GM18909 (cell line): ENCODE results near the gene PLVAP.

Source experiments
- ATAC-seq: cut with Tn5 transposase; IDR thresholded peaks from one replicate; pipeline ENCODE4 v1.9.1; 2021; ENCODE audit warnings: mild to moderate bottlenecking; ENCODE audit not compliant: unreplicated experiment, poor library complexity

Gene PLVAP

GRCh38 chr19:17336872-17337674, 40.1 kb downstream of the PLVAP start, which contains the start of gene GTPBP3:
Gene GTPBP3 (plus strand): TSS chr19:17337553. CDS start chr19:17337612, 59 bp downstream.
- peak; percentile 74 for ATAC-seq

- ATAC-seq = no peak
These were observed 41.6 kb downstream of the PLVAP start for GRCh38 chr19:17335575-17335974.

GRCh38 chr19:17334414-17335409, 42.4 kb downstream of the PLVAP start, which contains the start of gene ANO8:
Gene ANO8 (minus strand): TSS chr19:17334855. CDS start chr19:17334670, 185 bp downstream.
- peak; percentile 59 for ATAC-seq

GRCh38 chr19:17333611-17334413, 43.3 kb downstream of the PLVAP start:
- ATAC-seq = no peak

GRCh38 chr19:17332677-17333581, 44.2 kb downstream of the PLVAP start:
- no peak for ATAC-seq

- no peak for ATAC-seq
These were observed 44.8 kb downstream of the PLVAP start for GRCh38 chr19:17332360-17332676.

GRCh38 chr19:17331045-17331558, 46.0 kb downstream of the PLVAP start:
- ATAC-seq = no peak

- no peak for ATAC-seq
These were observed 46.7 kb downstream of the PLVAP start for GRCh38 chr19:17330262-17331044.

- no peak for ATAC-seq
These were observed 47.5 kb downstream of the PLVAP start for GRCh38 chr19:17329366-17330261.

GRCh38 chr19:17328517-17329365, 48.4 kb downstream of the PLVAP start:
- ATAC-seq = no peak

GRCh38 chr19:17327654-17328516, 49.3 kb downstream of the PLVAP start:
- no peak for ATAC-seq

GRCh38 chr19:17327068-17327653, 50.0 kb downstream of the PLVAP start:
- ATAC-seq = no peak

- no peak for ATAC-seq
These were observed 50.6 kb downstream of the PLVAP start for GRCh38 chr19:17326595-17326966.

GRCh38 chr19:17325881-17326594, 51.1 kb downstream of the PLVAP start:
- no peak for ATAC-seq

- no peak for ATAC-seq
These were observed 52.0 kb downstream of the PLVAP start for GRCh38 chr19:17325133-17325532.
